Stomach smooth muscle (tissue), 2 donors: Measurements from ENCODE around the gene KLHL22.

ENCODE experiments used
- H3K27ac ChIP-seq: one replicate; pipeline ENCODE4 v1.7.0; 2013; ENCODE audit warnings: mild to moderate bottlenecking, low read length, inconsistent platforms
- H3K27me3 ChIP-seq, 2 donors: one replicate each; pipeline ENCODE4 v1.7.0; 2013; ENCODE audit warnings: low read length in 2 of 2; ENCODE audit not compliant: insufficient read depth in 2 of 2, control insufficient read depth in 1 of 2
- H3K36me3 ChIP-seq, 2 donors: one replicate each; pipeline ENCODE4 v1.7.0; 2013; ENCODE audit warnings: low read length in 2 of 2; ENCODE audit not compliant: control insufficient read depth in 2 of 2, insufficient read depth in 2 of 2
- H3K4me1 ChIP-seq: one replicate; pipeline ENCODE4 v1.7.0; 2013; ENCODE audit warnings: low read length; ENCODE audit not compliant: control insufficient read depth, insufficient read depth
- H3K4me3 ChIP-seq, 2 donors: one replicate each; pipeline ENCODE4 v1.7.0; 2013; ENCODE audit warnings: low read length in 2 of 2
- H3K9ac ChIP-seq, 2 donors: one replicate each; pipeline ENCODE4 v1.7.0; 2013; ENCODE audit warnings: low read length in 2 of 2, mild to moderate bottlenecking in 1 of 2
- H3K9me3 ChIP-seq, 2 donors: one replicate each; pipeline ENCODE4 v1.7.0; 2013; ENCODE audit warnings: low read length in 2 of 2; ENCODE audit not compliant: control insufficient read depth in 2 of 2
- donor health status: healthy.
- donor health status: Pancreatic carcinoma.

Gene KLHL22

GRCh38 chr22:20405291-20405930 is 90.2 kb downstream of the KLHL22 start:
- Histone ChIP-seq H3K27ac (no peak overlapping the region), H3K9me3 (no peaks in the 10 kb centered on the region), H3K36me3 (peaks cover 23 to 28% of the 10 kb centered on the region in 2 donors), H3K9ac (no peak overlapping the region), H3K4me3 (no peak overlapping the region), H3K4me1 (no peaks in the 10 kb centered on the region), H3K27me3 (no peaks in the 10 kb centered on the region)

- Histone ChIP-seq H3K9me3 (no peaks in the 10 kb centered on the region), H3K4me1 (no peaks in the 10 kb centered on the region), H3K9ac (no peak overlapping the region), H3K4me3 (no peak overlapping the region), H3K27ac (no peak overlapping the region), H3K27me3 (no peaks in the 10 kb centered on the region), H3K36me3 (peaks cover 24 to 28% of the 10 kb centered on the region in 2 donors)
These were observed 90.7 kb downstream of the KLHL22 start for GRCh38 chr22:20404881-20405280.

- H3K27me3 ChIP-seq: no peaks in the 10 kb centered on the region
- peaks cover 24 to 28% of the 10 kb centered on the region in 2 donors for H3K36me3 ChIP-seq
- H3K4me3 ChIP-seq: no peak overlapping the region
- no peaks in the 10 kb centered on the region for H3K4me1 ChIP-seq
- H3K9ac ChIP-seq: no peak overlapping the region
- no peaks in the 10 kb centered on the region for H3K9me3 ChIP-seq
- H3K27ac ChIP-seq: no peak overlapping the region
These were observed 91.8 kb downstream of the KLHL22 start for GRCh38 chr22:20403779-20404140.

GRCh38 chr22:20402960-20403778 is 92.4 kb downstream of the KLHL22 start:
- H3K36me3 ChIP-seq: peaks cover 24 to 28% of the 10 kb centered on the region in 2 donors
- H3K9me3 ChIP-seq: no peaks in the 10 kb centered on the region

GRCh38 chr22:20401376-20402014 is 94.1 kb downstream of the KLHL22 start:
- Histone ChIP-seq H3K27me3 (no peaks in the 10 kb centered on the region), H3K9me3 (no peaks in the 10 kb centered on the region), H3K4me3 (no peak overlapping the region), H3K4me1 (peaks cover 3% of the 10 kb centered on the region), H3K9ac (no peak overlapping the region), H3K27ac (no peak overlapping the region), H3K36me3 (peaks cover 16 to 22% of the 10 kb centered on the region in 2 donors)

More at GRCh38 chr22:20402960-20403778, 92.4 kb downstream of the KLHL22 start:
- no peak overlapping the region for H3K27ac ChIP-seq
- H3K27me3 ChIP-seq: no peaks in the 10 kb centered on the region
- H3K4me3 ChIP-seq: no peak overlapping the region
- no peaks in the 10 kb centered on the region for H3K4me1 ChIP-seq
- H3K9ac ChIP-seq: no peak overlapping the region

GRCh38 chr22:20400606-20401375 is 94.8 kb downstream of the KLHL22 start:
- Histone ChIP-seq H3K27me3 (no peaks in the 10 kb centered on the region), H3K4me3 (no peak overlapping the region), H3K9me3 (no peaks in the 10 kb centered on the region), H3K27ac (no peak overlapping the region), H3K4me1 (peaks cover 6% of the 10 kb centered on the region), H3K9ac (no peak overlapping the region), H3K36me3 (peaks cover 12 to 15% of the 10 kb centered on the region in 2 donors)

- Histone ChIP-seq H3K27me3 (no peaks in the 10 kb centered on the region), H3K36me3 (peaks cover 10 to 11% of the 10 kb centered on the region in 2 donors), H3K9ac (no peak overlapping the region), H3K4me1 (peaks cover 13% of the 10 kb centered on the region), H3K4me3 (no peak overlapping the region), H3K27ac (no peak overlapping the region), H3K9me3 (no peaks in the 10 kb centered on the region)
These were observed 95.6 kb downstream of the KLHL22 start for GRCh38 chr22:20399866-20400605.

GRCh38 chr22:20398420-20398819 is 97.2 kb downstream of the KLHL22 start:
- Histone ChIP-seq H3K4me3 (no peak overlapping the region), H3K9me3 (no peaks in the 10 kb centered on the region), H3K9ac (no peak overlapping the region), H3K4me1 (peaks cover 21% of the 10 kb centered on the region), H3K27me3 (no peaks in the 10 kb centered on the region), H3K27ac (no peak overlapping the region), H3K36me3 (peaks cover 4 to 10% of the 10 kb centered on the region in 2 donors)

- Histone ChIP-seq H3K27ac (no peak overlapping the region), H3K4me1 (peaks cover 23% of the 10 kb centered on the region)
These were observed 98.1 kb downstream of the KLHL22 start for GRCh38 chr22:20397498-20397897.

GRCh38 chr22:20396639-20397038 is 99.0 kb downstream of the KLHL22 start:
- Histone ChIP-seq H3K4me3 (no peak overlapping the region), H3K4me1 (peaks cover 23% of the 10 kb centered on the region), H3K27me3 (no peaks in the 10 kb centered on the region), H3K27ac (no peak overlapping the region), H3K36me3 (peaks cover 4 to 5% of the 10 kb centered on the region in 2 donors), H3K9ac (no peak overlapping the region), H3K9me3 (no peaks in the 10 kb centered on the region)

More at GRCh38 chr22:20397498-20397897, 98.1 kb downstream of the KLHL22 start:
- no peaks in the 10 kb centered on the region for H3K9me3 ChIP-seq
- H3K27me3 ChIP-seq: no peaks in the 10 kb centered on the region
- peaks cover 4 to 5% of the 10 kb centered on the region in 2 donors for H3K36me3 ChIP-seq
- no peak overlapping the region for H3K9ac ChIP-seq
- H3K4me3 ChIP-seq: no peak overlapping the region
